AG09309 (cell line): ENCODE measurements around the gene MCF2L2.

Experiments
- DNase-seq: peaks from one replicate; pipeline ENCODE4 v3.0.0-alpha.2; 2010; ENCODE audit warnings: low read depth
- H3K4me3 ChIP-seq: 2 replicates; pipeline ENCODE4 v1.5.1; 2011; ENCODE audit warnings: mild to moderate bottlenecking, low read depth, low read length, moderate library complexity; ENCODE audit not compliant: control insufficient read depth
- TF ChIP-seq, protein P1 (sequence below): IDR thresholded peaks from 2 replicates; pipeline ENCODE4 v1.5.1; 2011; ENCODE audit warnings: mild to moderate bottlenecking, low read depth, low read length, inconsistent platforms; ENCODE audit not compliant: insufficient read depth, control insufficient read depth; ENCODE audit errors: missing control alignments

Gene MCF2L2

DNA sequence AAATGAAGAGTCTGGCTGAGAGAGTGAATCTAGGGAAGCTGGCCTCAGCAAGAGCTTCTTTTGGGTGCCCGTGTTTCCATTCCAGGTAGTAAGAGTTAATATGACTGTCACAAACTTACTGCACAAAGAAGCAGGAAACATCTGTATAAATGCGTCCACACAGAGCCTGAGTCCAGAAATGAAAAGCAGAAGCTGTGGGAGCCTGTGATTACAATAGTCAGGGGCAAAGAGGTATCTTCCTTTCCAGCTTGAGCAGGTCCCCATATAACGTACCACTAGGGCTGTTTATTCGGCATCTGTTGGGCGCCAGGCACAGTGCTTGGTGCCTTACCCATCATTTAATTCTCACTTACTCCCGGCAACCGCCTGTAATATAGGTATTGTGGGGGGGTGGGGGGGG, 215.9 kb downstream of the MCF2L2 start:
- no peak overlapping the region for H3K4me3 ChIP-seq
- DNase-seq: no peak
- TF ChIP-seq, protein P1, sequence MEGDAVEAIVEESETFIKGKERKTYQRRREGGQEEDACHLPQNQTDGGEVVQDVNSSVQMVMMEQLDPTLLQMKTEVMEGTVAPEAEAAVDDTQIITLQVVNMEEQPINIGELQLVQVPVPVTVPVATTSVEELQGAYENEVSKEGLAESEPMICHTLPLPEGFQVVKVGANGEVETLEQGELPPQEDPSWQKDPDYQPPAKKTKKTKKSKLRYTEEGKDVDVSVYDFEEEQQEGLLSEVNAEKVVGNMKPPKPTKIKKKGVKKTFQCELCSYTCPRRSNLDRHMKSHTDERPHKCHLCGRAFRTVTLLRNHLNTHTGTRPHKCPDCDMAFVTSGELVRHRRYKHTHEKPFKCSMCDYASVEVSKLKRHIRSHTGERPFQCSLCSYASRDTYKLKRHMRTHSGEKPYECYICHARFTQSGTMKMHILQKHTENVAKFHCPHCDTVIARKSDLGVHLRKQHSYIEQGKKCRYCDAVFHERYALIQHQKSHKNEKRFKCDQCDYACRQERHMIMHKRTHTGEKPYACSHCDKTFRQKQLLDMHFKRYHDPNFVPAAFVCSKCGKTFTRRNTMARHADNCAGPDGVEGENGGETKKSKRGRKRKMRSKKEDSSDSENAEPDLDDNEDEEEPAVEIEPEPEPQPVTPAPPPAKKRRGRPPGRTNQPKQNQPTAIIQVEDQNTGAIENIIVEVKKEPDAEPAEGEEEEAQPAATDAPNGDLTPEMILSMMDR: no peak

DNA sequence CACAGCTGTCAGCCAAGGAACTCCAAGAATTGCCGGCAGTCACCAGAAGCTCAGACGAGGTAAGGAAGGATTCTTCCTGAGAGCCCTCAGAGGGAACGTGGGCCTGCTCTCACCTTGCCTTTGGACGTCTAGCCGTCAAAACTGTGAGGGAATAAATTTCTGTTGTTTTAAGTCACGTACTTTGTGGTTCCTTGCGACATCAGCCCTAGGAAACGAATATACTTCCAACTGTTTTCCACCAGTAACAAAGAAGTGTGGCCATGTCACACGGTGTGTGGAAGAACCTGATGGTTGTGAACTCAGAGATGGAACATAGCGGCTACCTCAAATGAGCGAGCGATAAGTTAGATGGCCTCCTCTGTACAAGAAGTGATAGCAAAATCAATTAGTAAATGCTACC, 216.3 kb downstream of the MCF2L2 start:
- TF ChIP-seq, protein P1: no peak
- H3K4me3 ChIP-seq: no peak overlapping the region
- no peak for DNase-seq

DNA sequence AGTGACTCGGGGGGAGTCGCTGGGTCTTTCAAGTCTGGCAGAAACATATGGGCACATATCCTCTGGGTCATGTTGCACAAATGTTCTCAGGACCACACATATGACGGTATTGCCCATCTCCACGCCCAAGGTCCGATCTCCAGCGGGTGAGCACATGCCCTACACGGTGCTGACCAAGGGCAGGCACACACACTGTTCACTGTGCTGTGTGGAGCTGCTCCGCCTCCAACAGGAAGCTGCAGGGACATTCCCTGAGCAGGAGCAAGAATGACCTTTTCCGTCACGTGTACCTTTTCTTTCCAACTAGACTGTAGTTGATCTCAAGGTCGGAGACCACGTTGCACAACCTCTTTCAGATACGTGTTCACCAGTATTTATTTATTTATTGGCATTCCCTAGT, 217.1 kb downstream of the MCF2L2 start:
- TF ChIP-seq, protein P1: no peak
- no peak for DNase-seq
- H3K4me3 ChIP-seq: no peak overlapping the region

DNA sequence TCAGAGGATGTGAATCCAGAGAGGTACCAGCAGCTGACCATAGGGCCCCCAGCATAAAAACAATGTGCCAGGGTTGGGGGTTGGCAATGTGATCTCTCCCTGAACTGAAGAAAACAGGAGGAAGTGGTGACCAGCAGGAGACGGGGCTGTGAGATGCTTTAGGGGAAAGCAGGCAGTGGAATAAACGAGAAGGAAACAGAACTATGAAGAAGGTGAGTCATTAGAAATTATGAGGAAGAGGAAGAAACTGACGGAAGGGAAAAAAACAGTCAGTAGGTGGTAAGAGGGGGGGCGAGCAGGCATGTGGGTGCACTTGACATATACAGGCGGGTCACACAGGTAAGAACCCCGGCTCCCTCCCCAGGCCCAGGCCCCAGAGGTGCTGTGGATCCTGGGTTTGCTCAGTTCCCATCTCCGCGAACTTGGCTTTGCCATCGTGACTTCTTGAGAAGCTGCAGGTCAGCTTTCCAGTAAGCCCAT, 217.5 kb downstream of the MCF2L2 start:
- TF ChIP-seq, protein P1: no peak
- DNase-seq: no peak
- H3K4me3 ChIP-seq: no peak overlapping the region

DNA sequence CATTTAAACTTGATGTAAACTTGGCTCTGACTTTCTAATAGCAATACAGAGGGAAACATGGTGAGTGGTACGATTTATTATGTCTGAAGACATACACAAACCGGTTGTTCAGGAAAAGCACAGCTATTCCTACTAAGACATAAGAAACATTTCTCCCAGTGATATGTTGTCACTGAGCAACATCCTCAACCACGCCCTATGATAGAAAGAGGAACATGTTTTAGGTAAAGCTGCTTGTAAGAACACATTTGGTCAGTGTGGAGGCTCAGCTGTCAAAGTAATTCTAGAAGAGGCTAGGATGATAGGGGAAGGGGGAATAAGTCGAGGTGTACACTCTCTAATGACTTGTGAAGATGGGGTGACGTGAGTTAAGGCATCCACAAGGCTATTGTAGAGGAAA, 218.1 kb downstream of the MCF2L2 start:
- no peak overlapping the region for H3K4me3 ChIP-seq
- no peak for DNase-seq
- TF ChIP-seq, protein P1: no peak

DNA sequence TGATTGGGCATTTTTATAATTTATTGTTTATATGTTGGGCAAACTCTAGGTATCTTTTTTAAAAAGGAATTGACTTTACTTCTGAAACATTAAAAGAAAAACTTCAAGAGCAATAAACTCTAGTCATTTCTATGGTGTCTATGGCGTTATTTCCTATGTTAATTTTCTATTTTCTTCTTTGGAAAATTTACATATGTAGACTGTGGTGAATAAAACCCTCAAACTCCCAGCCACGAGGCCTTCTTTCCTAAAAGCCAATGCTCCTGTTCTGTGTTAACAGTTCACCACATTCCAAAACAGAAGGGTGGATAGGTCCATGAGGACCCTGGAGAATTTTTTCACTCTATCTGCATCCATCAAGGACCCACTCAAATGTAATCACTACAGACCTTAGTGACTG, 219.6 kb downstream of the MCF2L2 start:
- no peak overlapping the region for H3K4me3 ChIP-seq
- DNase-seq: no peak
- TF ChIP-seq, protein P1: no peak

DNA sequence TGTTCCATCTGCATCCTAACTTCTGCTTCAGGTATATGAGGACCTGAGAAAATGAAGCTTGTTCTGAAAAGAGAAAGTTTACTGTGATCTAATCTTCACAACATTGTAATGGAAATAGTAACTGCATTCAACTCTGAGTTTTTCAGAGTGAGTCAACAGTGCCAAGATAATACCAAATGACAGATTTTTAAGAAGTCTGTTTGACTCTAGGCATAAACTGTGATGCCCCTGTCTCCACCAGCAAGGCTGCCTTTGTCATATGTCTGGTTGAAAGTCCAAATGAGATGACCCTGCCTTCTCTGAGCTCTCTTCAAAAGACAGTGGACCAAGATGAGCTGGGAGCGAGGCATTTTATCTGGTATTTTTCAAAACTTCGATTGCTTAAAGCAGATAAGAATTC, 220.2 kb downstream of the MCF2L2 start:
- DNase-seq: no peak
- TF ChIP-seq, protein P1: no peak
- no peak overlapping the region for H3K4me3 ChIP-seq
